HCT116 (cell line): ENCODE measurements around the gene C5orf46. TPM values are rescaled to one million over a fixed set of nuclear protein-coding genes. Genes with fewer than 3 reads are reported as not detected.

Experiments used
- ATAC-seq: fragments of 200-7000 bp; cut with Tn5 transposase; 2 replicates; pipeline ENCODE4 v1.9.1; 2020; ENCODE audit warnings: mild to moderate bottlenecking, moderate library complexity
- BruUV-seq: library from RNA; stranded (reverse); fragments of 400-500 nt; replicated peaks from 2 replicates; lab custom pipeline; 2021; lab: Mats Ljungman, UMichigan
- CTCF ChIA-PET: fragments of 300-600 bp; sonication (Branson Sonifier 250); formaldehyde crosslinking; loops from one replicate; lab custom pipeline; 2021; ENCODE audit warnings: antibody characterized with exemption; lab: Charles Lee
- POLR2A ChIA-PET: fragments of 300-600, 350-600 bp; sonication (Branson Sonifier 250); formaldehyde crosslinking; loops from one replicate; lab custom pipeline; 2021; ENCODE audit warnings: antibody characterized with exemption; lab: Charles Lee
- RAD21 ChIA-PET, 2 experiments: fragments of 300-600 bp; sonication (Branson Sonifier 250); formaldehyde crosslinking; loops; one replicate each; lab custom pipeline; 2023; ENCODE audit warnings: low total read pairs in 2 of 2; ENCODE audit not compliant: uncharacterized antibody in 2 of 2, unreplicated experiment in 2 of 2, low non-redundant PET in 1 of 2; lab: Charles Lee
- DNase-seq: peaks from one replicate; pipeline ENCODE4 v3.0.0-alpha.2; 2010; ENCODE audit warnings: low read depth, low spot score
- H2AFZ ChIP-seq: fragments of 200-600 bp; shearing (Covaris generic), sonication (generic); 2 replicates; pipeline ENCODE4 v1.6.1; 2017; ENCODE audit warnings: low read depth, mixed run types, mixed read lengths, antibody characterized with exemption, low read length; ENCODE audit not compliant: poor library complexity, severe bottlenecking
- H3K27ac ChIP-seq: 2 replicates; pipeline ENCODE4 v1.5.1; 2012; ENCODE audit warnings: low read depth, low read length
- H3K27me3 ChIP-seq: fragments of 200-600 bp; sonication (generic); 2 replicates; pipeline ENCODE4 v1.6.1; 2016; ENCODE audit warnings: mixed run types, low read length, mixed read lengths; ENCODE audit not compliant: insufficient read depth
- H3K36me3 ChIP-seq, 2 experiments: fragments of 200-500 bp in 1 of 2; fragments of 200-600 bp in 1 of 2; sonication (Bioruptor generic) in 1 of 2; sonication (generic) in 1 of 2; 2 replicates each; pipeline versions ENCODE4 v1.5.1 to v1.6.1; 2014 to 2016; ENCODE audit warnings: low read length in 2 of 2, inconsistent platforms in 1 of 2, mixed read lengths in 1 of 2, mixed run types in 1 of 2; ENCODE audit not compliant: insufficient read depth in 2 of 2, control insufficient read depth in 1 of 2
- H3K4me1 ChIP-seq, 2 experiments: fragments of 200-600 bp in 1 of 2; sonication (generic) in 1 of 2; 2 replicates each; pipeline versions ENCODE4 v1.5.1 to v1.6.1; 2012 to 2017; ENCODE audit warnings: low read length in 2 of 2, inconsistent platforms in 1 of 2, mild to moderate bottlenecking in 1 of 2, mixed read lengths in 1 of 2, mixed run types in 1 of 2, moderate library complexity in 1 of 2; ENCODE audit not compliant: insufficient read depth in 2 of 2, control insufficient read depth in 1 of 2
- H3K4me2 ChIP-seq: fragments of 200-600 bp; sonication (generic); 2 replicates; pipeline ENCODE4 v1.6.1; 2017; ENCODE audit warnings: mixed run types, low read length, mixed read lengths
- H3K4me3 ChIP-seq, 2 experiments: fragments of 200-600 bp in 1 of 2; sonication (generic) in 1 of 2; replicated peaks in 1 of 2; 2 replicates each; pipeline ENCODE4 v1.5.1; 2011 to 2016; ENCODE audit warnings: low read length in 2 of 2, control low read depth in 1 of 2, low read depth in 1 of 2, mild to moderate bottlenecking in 1 of 2, mixed read lengths in 1 of 2, mixed run types in 1 of 2
- H3K79me2 ChIP-seq: fragments of 200-600 bp; sonication (generic); 2 replicates; pipeline ENCODE4 v1.6.1; 2017; ENCODE audit warnings: mild to moderate bottlenecking, mixed run types, low read length, moderate library complexity, mixed read lengths; ENCODE audit not compliant: insufficient read depth
- H3K9ac ChIP-seq: fragments of 200-600 bp; sonication (generic); 2 replicates; pipeline ENCODE4 v1.6.1; 2016; ENCODE audit warnings: low read length, mixed read lengths
- H3K9me2 ChIP-seq: fragments of 200-600 bp; sonication (generic), shearing (Covaris generic); 2 replicates; pipeline ENCODE4 v1.6.1; 2017; ENCODE audit warnings: mixed run types, mild to moderate bottlenecking, moderate library complexity; ENCODE audit not compliant: insufficient read depth
- H3K9me3 ChIP-seq, 2 experiments: fragments of 200-500 bp in 1 of 2; fragments of 200-600 bp in 1 of 2; sonication (Bioruptor generic) in 1 of 2; sonication (generic) in 1 of 2; 2 replicates each; pipeline ENCODE4 v1.6.1; 2014 to 2017; ENCODE audit warnings: low read length in 2 of 2, mixed read lengths in 2 of 2, inconsistent platforms in 1 of 2, low read depth in 1 of 2, mild to moderate bottlenecking in 1 of 2, mixed run types in 1 of 2, moderate library complexity in 1 of 2; ENCODE audit not compliant: control insufficient read depth in 1 of 2, insufficient read depth in 1 of 2
- H4K20me1 ChIP-seq: fragments of 200-600 bp; sonication (generic), shearing (Covaris generic); 2 replicates; pipeline ENCODE4 v1.6.1; 2017; ENCODE audit warnings: mixed run types, mild to moderate bottlenecking, moderate library complexity; ENCODE audit not compliant: insufficient read depth
- CBX3 ChIP-seq: IDR thresholded peaks from 2 replicates; pipeline ENCODE4 v1.6.1; 2012; ENCODE audit warnings: low read depth
- CEBPB ChIP-seq: IDR thresholded peaks from 2 replicates; pipeline ENCODE4 v1.6.1; 2012; ENCODE audit warnings: low read depth
- EGR1 ChIP-seq: IDR thresholded peaks from 2 replicates; pipeline ENCODE4 v1.6.1; 2012; ENCODE audit warnings: low read depth
- EZH2 ChIP-seq: fragments of 200-600 bp; sonication (generic); IDR thresholded peaks from 2 replicates; pipeline ENCODE4 v1.6.1; 2017; ENCODE audit warnings: antibody characterized with exemption, mixed run types
- EZH2phosphoT487 ChIP-seq: fragments of 200-600 bp; IDR thresholded peaks from 2 replicates; pipeline ENCODE4 v1.6.1; 2018; ENCODE audit warnings: antibody characterized with exemption, borderline replicate concordance
- FOSL1 ChIP-seq: IDR thresholded peaks from 2 replicates; pipeline ENCODE4 v1.6.1; 2012; ENCODE audit warnings: low read depth
- POLR2A ChIP-seq: IDR thresholded peaks from 2 replicates; pipeline ENCODE4 v1.7.0; 2011; ENCODE audit warnings: borderline replicate concordance; ENCODE audit not compliant: insufficient read depth, insufficient read length; ENCODE audit errors: extremely low read depth
- POLR2AphosphoS5 ChIP-seq: IDR thresholded peaks from 2 replicates; pipeline ENCODE4 v1.6.1; 2011; ENCODE audit warnings: mild to moderate bottlenecking, low read depth, low read length, moderate library complexity
- SIN3A ChIP-seq: IDR thresholded peaks from 2 replicates; pipeline ENCODE4 v1.6.1; 2012; ENCODE audit warnings: low read depth
- SP1 ChIP-seq: IDR thresholded peaks from 2 replicates; pipeline ENCODE4 v1.6.1; 2012; ENCODE audit warnings: low read depth
- SRF ChIP-seq: IDR thresholded peaks from 2 replicates; pipeline ENCODE4 v1.6.1; 2012; ENCODE audit warnings: low read depth
- TCF7L2 ChIP-seq: IDR thresholded peaks from 2 replicates; pipeline ENCODE4 v1.7.0; 2011; ENCODE audit warnings: borderline replicate concordance, inconsistent platforms; ENCODE audit not compliant: insufficient read depth, insufficient read length; ENCODE audit errors: extremely low read depth
- YY1 ChIP-seq: IDR thresholded peaks from 2 replicates; pipeline ENCODE4 v1.6.1; 2011; ENCODE audit warnings: low read length, low read depth, moderate library complexity, mild to moderate bottlenecking; ENCODE audit not compliant: insufficient replicate concordance; ENCODE audit errors: extremely low read depth
- ZFX ChIP-seq: fragments of 450-650 bp; IDR thresholded peaks from 2 replicates; pipeline ENCODE4 v1.6.1; 2017
- ZNF274 ChIP-seq: fragments of 200-500 bp; sonication (Bioruptor generic); IDR thresholded peaks from 2 replicates; pipeline ENCODE4 v1.6.1; 2014; ENCODE audit warnings: mild to moderate bottlenecking, low read depth, low read length, inconsistent platforms
- intact Hi-C: fragments of 100-400 bp; cut with micrococcal nuclease; formaldehyde crosslinking; loops from 2 replicates; pipeline ENCODE4 v1.10.0; 2022
- total RNA-seq: library from RNA; stranded (reverse); gene quantifications from one replicate; pipeline ENCODE4 v1.2.1, GENCODE V29; 2021; ENCODE audit not compliant: unreplicated experiment
- TF ChIP-seq, protein P1 (sequence below): IDR thresholded peaks from 2 replicates; pipeline ENCODE4 v1.6.1; 2012
- TF ChIP-seq, protein P2 (sequence below), 3 experiments: fragments of 200-600 bp in 1 of 3; sonication (generic) in 1 of 3; IDR thresholded peaks in 2 of 3; conservative IDR thresholded peaks in 1 of 3; 2 replicates each; pipeline ENCODE4 v1.5.1; 2012 to 2017; ENCODE audit warnings: low read depth in 2 of 3, low read length in 2 of 3, antibody characterized with exemption in 1 of 3, borderline replicate concordance in 1 of 3, control low read depth in 1 of 3, mild to moderate bottlenecking in 1 of 3, mixed read lengths in 1 of 3, mixed run types in 1 of 3, moderate library complexity in 1 of 3; ENCODE audit not compliant: insufficient read depth in 1 of 3
- TF ChIP-seq, protein P3 (sequence below): IDR thresholded peaks from 2 replicates; pipeline ENCODE4 v1.6.1; 2012; ENCODE audit warnings: low read depth

Gene C5orf46
- total RNA-seq, 1 experiment from 2014 or later: not detected

DNA sequence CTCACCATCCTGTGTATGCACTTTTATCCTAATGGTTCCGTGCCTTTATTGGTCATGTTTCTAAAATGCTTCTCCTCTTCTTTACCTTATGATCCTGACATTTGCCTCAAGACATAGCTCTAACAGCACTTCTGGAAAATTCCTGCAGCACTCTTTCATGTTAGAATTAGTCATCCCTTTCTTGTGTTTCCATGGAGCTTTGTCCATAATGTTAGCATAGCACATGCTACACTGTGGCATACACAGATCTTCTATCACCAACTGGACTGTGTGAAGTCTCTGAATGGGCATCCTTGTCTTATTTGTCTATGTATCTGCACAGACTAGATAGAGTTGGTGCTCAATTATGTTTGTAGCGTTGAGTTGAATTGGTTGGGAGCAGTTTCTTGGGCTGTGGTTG, 25.9 kb downstream of the C5orf46 start:
- Histone ChIP-seq H3K27ac (no peak overlapping the region), H3K9me3 (no peaks in the 10 kb centered on the region)
- RAD21 ChIA-PET: no interaction called here
- TF ChIP-seq, protein P1, sequence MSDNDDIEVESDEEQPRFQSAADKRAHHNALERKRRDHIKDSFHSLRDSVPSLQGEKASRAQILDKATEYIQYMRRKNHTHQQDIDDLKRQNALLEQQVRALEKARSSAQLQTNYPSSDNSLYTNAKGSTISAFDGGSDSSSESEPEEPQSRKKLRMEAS: no peak
- TF ChIP-seq CEBPB (no peak), ZNF274 (no peak), SP1 (no peak), POLR2A (no peak), SRF (no peak), TCF7L2 (no peak), FOSL1 (no peak), ZFX (no peak), EZH2phosphoT487 (no peak), CBX3 (no peak), SIN3A (no peak), POLR2AphosphoS5 (no peak), EZH2 (no peak), YY1 (no peak), EGR1 (no peak)
- TF ChIP-seq, protein P2, sequence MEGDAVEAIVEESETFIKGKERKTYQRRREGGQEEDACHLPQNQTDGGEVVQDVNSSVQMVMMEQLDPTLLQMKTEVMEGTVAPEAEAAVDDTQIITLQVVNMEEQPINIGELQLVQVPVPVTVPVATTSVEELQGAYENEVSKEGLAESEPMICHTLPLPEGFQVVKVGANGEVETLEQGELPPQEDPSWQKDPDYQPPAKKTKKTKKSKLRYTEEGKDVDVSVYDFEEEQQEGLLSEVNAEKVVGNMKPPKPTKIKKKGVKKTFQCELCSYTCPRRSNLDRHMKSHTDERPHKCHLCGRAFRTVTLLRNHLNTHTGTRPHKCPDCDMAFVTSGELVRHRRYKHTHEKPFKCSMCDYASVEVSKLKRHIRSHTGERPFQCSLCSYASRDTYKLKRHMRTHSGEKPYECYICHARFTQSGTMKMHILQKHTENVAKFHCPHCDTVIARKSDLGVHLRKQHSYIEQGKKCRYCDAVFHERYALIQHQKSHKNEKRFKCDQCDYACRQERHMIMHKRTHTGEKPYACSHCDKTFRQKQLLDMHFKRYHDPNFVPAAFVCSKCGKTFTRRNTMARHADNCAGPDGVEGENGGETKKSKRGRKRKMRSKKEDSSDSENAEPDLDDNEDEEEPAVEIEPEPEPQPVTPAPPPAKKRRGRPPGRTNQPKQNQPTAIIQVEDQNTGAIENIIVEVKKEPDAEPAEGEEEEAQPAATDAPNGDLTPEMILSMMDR (IDR thresholded peaks at IDR 0.05 in 2 of 3, conservative IDR thresholded peaks at IDR 0.05 in 1 of 3; ENCODE audit: borderline replicate concordance in 1 of 3, insufficient read depth in 1 of 3, low read depth in 2 of 3, low read length in 2 of 3): no peak
- TF ChIP-seq, protein P3, sequence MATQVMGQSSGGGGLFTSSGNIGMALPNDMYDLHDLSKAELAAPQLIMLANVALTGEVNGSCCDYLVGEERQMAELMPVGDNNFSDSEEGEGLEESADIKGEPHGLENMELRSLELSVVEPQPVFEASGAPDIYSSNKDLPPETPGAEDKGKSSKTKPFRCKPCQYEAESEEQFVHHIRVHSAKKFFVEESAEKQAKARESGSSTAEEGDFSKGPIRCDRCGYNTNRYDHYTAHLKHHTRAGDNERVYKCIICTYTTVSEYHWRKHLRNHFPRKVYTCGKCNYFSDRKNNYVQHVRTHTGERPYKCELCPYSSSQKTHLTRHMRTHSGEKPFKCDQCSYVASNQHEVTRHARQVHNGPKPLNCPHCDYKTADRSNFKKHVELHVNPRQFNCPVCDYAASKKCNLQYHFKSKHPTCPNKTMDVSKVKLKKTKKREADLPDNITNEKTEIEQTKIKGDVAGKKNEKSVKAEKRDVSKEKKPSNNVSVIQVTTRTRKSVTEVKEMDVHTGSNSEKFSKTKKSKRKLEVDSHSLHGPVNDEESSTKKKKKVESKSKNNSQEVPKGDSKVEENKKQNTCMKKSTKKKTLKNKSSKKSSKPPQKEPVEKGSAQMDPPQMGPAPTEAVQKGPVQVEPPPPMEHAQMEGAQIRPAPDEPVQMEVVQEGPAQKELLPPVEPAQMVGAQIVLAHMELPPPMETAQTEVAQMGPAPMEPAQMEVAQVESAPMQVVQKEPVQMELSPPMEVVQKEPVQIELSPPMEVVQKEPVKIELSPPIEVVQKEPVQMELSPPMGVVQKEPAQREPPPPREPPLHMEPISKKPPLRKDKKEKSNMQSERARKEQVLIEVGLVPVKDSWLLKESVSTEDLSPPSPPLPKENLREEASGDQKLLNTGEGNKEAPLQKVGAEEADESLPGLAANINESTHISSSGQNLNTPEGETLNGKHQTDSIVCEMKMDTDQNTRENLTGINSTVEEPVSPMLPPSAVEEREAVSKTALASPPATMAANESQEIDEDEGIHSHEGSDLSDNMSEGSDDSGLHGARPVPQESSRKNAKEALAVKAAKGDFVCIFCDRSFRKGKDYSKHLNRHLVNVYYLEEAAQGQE: no peak
- TF ChIP-seq, all 23 proteins: peak for 0
- intact Hi-C loops: no loop called here
- no peak overlapping the region for H3K4me3 ChIP-seq
- H3K4me1 ChIP-seq: no peaks in the 10 kb centered on the region
- POLR2A ChIA-PET: no interaction called here
- H3K9me2 ChIP-seq: no peaks in the 10 kb centered on the region
- ATAC-seq: no peak
- no peaks in the 10 kb centered on the region for H4K20me1 ChIP-seq
- H3K27me3 ChIP-seq: peaks cover 20% of the 10 kb centered on the region; the same call in 1 of the 2 replicates
- BruUV-seq: no TSS peak
- CTCF ChIA-PET: no interaction called here
- H3K36me3 ChIP-seq: no peaks in the 10 kb centered on the region
- H2AFZ ChIP-seq: no peak overlapping the region
- H3K79me2 ChIP-seq: no peaks in the 10 kb centered on the region
- no peak overlapping the region for H3K9ac ChIP-seq
- DNase-seq: no peak
- H3K4me2 ChIP-seq: no peak overlapping the region
